Neuronal stem cell (in vitro differentiated cells): ENCODE results near the gene SPOCK2.

Experiments
- DNase-seq: peaks from one replicate; pipeline ENCODE4 v3.0.0-alpha.2; 2013; ENCODE audit warnings: low spot score
- H2AFZ ChIP-seq: one replicate; pipeline ENCODE4 v1.6.1; 2013; ENCODE audit warnings: mild to moderate bottlenecking, low read length, inconsistent platforms
- H2AK5ac ChIP-seq: 2 replicates; pipeline ENCODE4 v1.6.1; 2013; ENCODE audit warnings: low read depth, mild to moderate bottlenecking, inconsistent platforms, low read length, moderate library complexity, mixed read lengths
- H2BK120ac ChIP-seq: 2 replicates; pipeline ENCODE4 v1.6.1; 2013; ENCODE audit warnings: low read depth, mild to moderate bottlenecking, inconsistent platforms, low read length, moderate library complexity, mixed read lengths
- H2BK12ac ChIP-seq: one replicate; pipeline ENCODE4 v1.6.1; 2013; ENCODE audit warnings: low read length, inconsistent platforms
- H2BK15ac ChIP-seq: 2 replicates; pipeline ENCODE4 v1.6.1; 2013; ENCODE audit warnings: mild to moderate bottlenecking, low read length, inconsistent platforms, mixed read lengths
- H2BK5ac ChIP-seq: one replicate; pipeline ENCODE4 v1.6.1; 2013; ENCODE audit warnings: inconsistent platforms, mild to moderate bottlenecking, low read length, moderate library complexity
- H3K14ac ChIP-seq: one replicate; pipeline ENCODE4 v1.6.1; 2013; ENCODE audit warnings: low read length, inconsistent platforms
- H3K18ac ChIP-seq: 2 replicates; pipeline ENCODE4 v1.6.1; 2013; ENCODE audit warnings: low read length, inconsistent platforms
- H3K23ac ChIP-seq: 2 replicates; pipeline ENCODE4 v1.6.1; 2013; ENCODE audit warnings: low read depth, mild to moderate bottlenecking, mixed read lengths, low read length, inconsistent platforms; ENCODE audit not compliant: poor library complexity
- H3K27ac ChIP-seq: replicated peaks from 3 replicates; pipeline ENCODE4 v1.5.1; 2013; ENCODE audit warnings: low read length, inconsistent platforms
- H3K27me3 ChIP-seq, 3 experiments: 2 replicates each; pipeline ENCODE4 v1.6.1; 2013; ENCODE audit warnings: low read length in 3 of 3, mild to moderate bottlenecking in 2 of 3, inconsistent platforms in 1 of 3, low read depth in 1 of 3, mixed read lengths in 1 of 3, moderate library complexity in 1 of 3; ENCODE audit not compliant: control insufficient read depth in 3 of 3, insufficient read depth in 3 of 3
- H3K36me3 ChIP-seq, 2 donors: replicated peaks in 1 of 2; 2 replicates each; pipeline ENCODE4 v1.6.1; 2013; ENCODE audit warnings: low read length in 2 of 2; ENCODE audit not compliant: control insufficient read depth in 2 of 2, insufficient read depth in 2 of 2
- H3K4ac ChIP-seq: 2 replicates; pipeline ENCODE4 v1.6.1; 2013; ENCODE audit warnings: inconsistent platforms, mild to moderate bottlenecking, low read length, moderate library complexity
- H3K4me1 ChIP-seq, 2 donors: 1 replicate in 1 of 2; 2 replicates in 1 of 2; pipeline ENCODE4 v1.6.1; 2013; ENCODE audit warnings: low read length in 2 of 2, low read depth in 1 of 2; ENCODE audit not compliant: control insufficient read depth in 2 of 2, insufficient read depth in 1 of 2
- H3K4me2 ChIP-seq: one replicate; pipeline ENCODE4 v1.6.1; 2013; ENCODE audit warnings: mild to moderate bottlenecking, low read length, inconsistent platforms; ENCODE audit not compliant: insufficient read depth, poor library complexity, severe bottlenecking
- H3K4me3 ChIP-seq, 2 donors: 2 replicates each; pipeline ENCODE4 v1.5.1; 2013; ENCODE audit warnings: low read length in 2 of 2, mild to moderate bottlenecking in 2 of 2, inconsistent platforms in 1 of 2, moderate library complexity in 1 of 2
- H3K79me1 ChIP-seq: one replicate; pipeline ENCODE4 v1.6.1; 2013; ENCODE audit warnings: low read depth, mild to moderate bottlenecking, inconsistent platforms, low read length, moderate library complexity
- H3K9ac ChIP-seq: one replicate; pipeline ENCODE4 v1.6.1; 2013; ENCODE audit warnings: mild to moderate bottlenecking, low read depth, low read length, inconsistent platforms; ENCODE audit not compliant: poor library complexity
- H3K9me3 ChIP-seq, 2 donors: replicated peaks in 1 of 2; 2 replicates each; pipeline versions ENCODE3 to v1.6.1; 2013; ENCODE audit warnings: low read length in 2 of 2, mild to moderate bottlenecking in 2 of 2, inconsistent platforms in 1 of 2, low read depth in 1 of 2, mixed read lengths in 1 of 2, moderate library complexity in 1 of 2; ENCODE audit not compliant: control insufficient read depth in 2 of 2, insufficient read depth in 1 of 2
- H4K8ac ChIP-seq: one replicate; pipeline ENCODE4 v1.6.1; 2013; ENCODE audit warnings: low read depth, mild to moderate bottlenecking, inconsistent platforms, low read length, moderate library complexity
- H4K91ac ChIP-seq: one replicate; pipeline ENCODE4 v1.6.1; 2013; ENCODE audit warnings: low read length, low read depth, mild to moderate bottlenecking, inconsistent platforms; ENCODE audit not compliant: poor library complexity
- WGBS, 2 donors: extraction: QIAGEN DNeasy Blood & Tissue Kit; methylation state at CpG; one replicate each; pipeline ENCODE4 v1.1.7; 2013; ENCODE audit warnings: missing lambda C conversion rate in 2 of 2, mixed read lengths in 1 of 2; ENCODE audit not compliant: insufficient read length in 2 of 2, insufficient replicate concordance in 1 of 2; ENCODE audit errors: extremely low coverage in 2 of 2; 5-methylcytosine and 5-hydroxymethylcytosine counted together

Gene SPOCK2

DNA sequence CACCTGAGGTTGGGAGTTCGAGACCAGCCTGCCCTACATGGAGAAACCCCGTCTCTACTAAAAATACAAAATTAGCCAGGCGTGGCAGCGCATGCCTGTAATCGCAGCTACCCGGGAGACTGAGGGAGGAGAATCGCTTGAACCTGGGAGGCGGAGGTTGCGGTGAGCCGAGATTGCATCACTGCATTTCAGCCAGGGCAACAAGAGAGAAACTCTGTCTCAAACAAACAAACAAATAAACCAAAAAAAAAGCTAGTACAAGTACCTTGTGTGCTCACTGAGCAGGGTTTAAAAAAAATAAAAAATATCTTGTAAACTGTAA lies 11.2 kb upstream of the SPOCK2 start:
- Histone ChIP-seq H2BK15ac (no peak overlapping the region), H3K23ac (no peak overlapping the region), H3K4me2 (no peak overlapping the region), H3K18ac (no peak overlapping the region), H3K27ac (no peak overlapping the region), H3K9ac (no peak overlapping the region), H3K79me1 (no peaks in the 10 kb centered on the region), H2BK12ac (no peak overlapping the region), H2AK5ac (no peak overlapping the region), H3K14ac (no peak overlapping the region), H2BK120ac (no peak overlapping the region), H3K4me1 (peaks cover 0 to 5% of the 10 kb centered on the region in 2 donors), H3K4ac (no peak overlapping the region), H4K91ac (no peak overlapping the region), H3K4me3 (no peak overlapping the region), H2BK5ac (no peak overlapping the region), H4K8ac (no peak overlapping the region), H3K9me3 (no peaks in the 10 kb centered on the region), H3K27me3 (no peaks in the 10 kb centered on the region), H3K36me3 (peaks cover 3 to 37% of the 10 kb centered on the region in 2 donors), H2AFZ (no peak overlapping the region)
- no peak for DNase-seq
- WGBS, 2 donors: no CpG with 5 or more reads among the region's 10 CpGs

DNA sequence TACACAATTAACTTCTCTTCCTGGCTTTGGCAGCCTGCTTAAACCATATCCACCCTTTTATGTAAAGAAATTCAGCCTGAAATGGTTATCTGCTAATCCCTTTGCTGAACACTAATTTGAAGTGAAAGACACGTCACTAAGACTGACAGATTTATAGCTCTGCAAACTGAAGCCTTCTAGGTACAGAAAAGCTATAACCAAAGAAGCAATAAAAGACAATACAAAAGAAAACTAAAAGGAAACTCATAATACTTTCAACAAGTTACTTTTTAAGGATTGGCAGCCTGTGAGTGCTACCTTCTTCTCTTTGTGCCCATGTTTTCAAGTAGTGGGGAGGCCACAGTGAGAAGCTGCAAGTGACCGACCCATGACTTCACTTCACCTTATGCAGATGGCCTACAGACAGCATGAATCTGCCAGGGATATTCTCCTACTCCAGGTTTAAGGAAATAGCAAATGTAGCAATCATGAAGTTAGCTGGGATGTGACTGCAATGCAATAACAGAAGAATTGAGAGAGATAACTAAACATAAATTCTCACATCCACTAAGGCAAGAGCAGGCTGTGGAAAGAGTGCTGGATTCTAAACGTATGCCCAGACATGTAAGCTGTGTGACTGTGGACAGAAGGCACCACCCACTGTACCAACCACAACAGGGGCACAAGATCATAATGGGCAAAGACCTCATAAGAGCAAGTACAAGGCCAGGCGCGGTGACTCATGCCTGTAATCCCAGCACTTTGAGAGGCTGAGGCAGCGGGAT lies 10.7 kb upstream of the SPOCK2 start:
- Histone ChIP-seq H2BK120ac (no peak overlapping the region), H2BK15ac (no peak overlapping the region), H4K91ac (no peak overlapping the region), H3K23ac (no peak overlapping the region), H3K4me3 (no peak overlapping the region), H3K14ac (no peak overlapping the region), H3K9ac (no peak overlapping the region), H3K79me1 (no peaks in the 10 kb centered on the region), H3K18ac (no peak overlapping the region), H3K4me2 (no peak overlapping the region), H3K4ac (no peak overlapping the region), H2BK12ac (no peak overlapping the region), H2BK5ac (no peak overlapping the region), H3K27me3 (no peaks in the 10 kb centered on the region), H3K27ac (no peak overlapping the region), H4K8ac (no peak overlapping the region), H3K4me1 (peaks cover 0 to 5% of the 10 kb centered on the region in 2 donors), H2AK5ac (no peak overlapping the region), H3K36me3 (peaks cover 3 to 37% of the 10 kb centered on the region in 2 donors), H3K9me3 (no peaks in the 10 kb centered on the region), H2AFZ (no peak overlapping the region)
- no peak for DNase-seq
- no CpG with 5 or more reads among the region's 6 CpGs for WGBS, 2 donors

DNA sequence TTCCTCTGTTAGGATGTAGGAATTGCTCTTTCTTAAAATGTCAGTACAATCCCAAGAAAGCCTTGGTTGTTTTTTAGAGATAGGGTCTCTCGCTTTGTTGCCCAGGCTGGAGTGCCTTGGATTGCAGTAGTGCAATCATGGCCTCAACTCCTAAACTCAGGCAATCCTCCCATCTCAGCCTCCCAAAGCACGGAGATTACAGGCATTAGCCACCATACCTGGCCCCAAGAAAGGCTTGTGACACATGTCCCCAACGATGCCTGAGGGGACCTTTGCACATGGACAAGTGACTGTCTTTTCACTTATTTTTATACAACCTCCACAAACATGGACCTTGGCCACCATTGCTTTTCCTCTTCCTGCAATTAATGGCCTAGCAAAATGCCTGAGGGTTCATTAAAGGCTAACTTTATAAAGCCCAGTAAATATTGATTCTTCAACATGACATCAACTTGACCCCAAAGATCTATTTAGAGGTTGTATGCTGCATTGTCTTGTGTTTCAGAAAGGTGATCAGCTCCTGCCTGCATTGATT lies 10.0 kb upstream of the SPOCK2 start:
- H2BK12ac ChIP-seq: no peak overlapping the region
- no peak overlapping the region for H2AFZ ChIP-seq
- DNase-seq: no peak
- no peak overlapping the region for H3K23ac ChIP-seq
- H2BK5ac ChIP-seq: no peak overlapping the region
- H2BK15ac ChIP-seq: no peak overlapping the region
- WGBS, 2 donors: no CpG with 5 or more reads among the region's 3 CpGs
- H3K79me1 ChIP-seq: no peaks in the 10 kb centered on the region
- H3K27ac ChIP-seq: no peak overlapping the region
- no peak overlapping the region for H3K14ac ChIP-seq
- no peak overlapping the region for H2AK5ac ChIP-seq
- H4K8ac ChIP-seq: no peak overlapping the region
- H4K91ac ChIP-seq: no peak overlapping the region
- H2BK120ac ChIP-seq: no peak overlapping the region
- H3K18ac ChIP-seq: no peak overlapping the region
- no peaks in the 10 kb centered on the region for H3K27me3 ChIP-seq
- H3K4me3 ChIP-seq: no peak overlapping the region
- no peaks in the 10 kb centered on the region for H3K9me3 ChIP-seq
- H3K9ac ChIP-seq: no peak overlapping the region
- H3K36me3 ChIP-seq: peaks cover 3 to 37% of the 10 kb centered on the region in 2 donors
- H3K4me1 ChIP-seq: peaks cover 0 to 5% of the 10 kb centered on the region in 2 donors
- no peak overlapping the region for H3K4me2 ChIP-seq
- no peak overlapping the region for H3K4ac ChIP-seq

DNA sequence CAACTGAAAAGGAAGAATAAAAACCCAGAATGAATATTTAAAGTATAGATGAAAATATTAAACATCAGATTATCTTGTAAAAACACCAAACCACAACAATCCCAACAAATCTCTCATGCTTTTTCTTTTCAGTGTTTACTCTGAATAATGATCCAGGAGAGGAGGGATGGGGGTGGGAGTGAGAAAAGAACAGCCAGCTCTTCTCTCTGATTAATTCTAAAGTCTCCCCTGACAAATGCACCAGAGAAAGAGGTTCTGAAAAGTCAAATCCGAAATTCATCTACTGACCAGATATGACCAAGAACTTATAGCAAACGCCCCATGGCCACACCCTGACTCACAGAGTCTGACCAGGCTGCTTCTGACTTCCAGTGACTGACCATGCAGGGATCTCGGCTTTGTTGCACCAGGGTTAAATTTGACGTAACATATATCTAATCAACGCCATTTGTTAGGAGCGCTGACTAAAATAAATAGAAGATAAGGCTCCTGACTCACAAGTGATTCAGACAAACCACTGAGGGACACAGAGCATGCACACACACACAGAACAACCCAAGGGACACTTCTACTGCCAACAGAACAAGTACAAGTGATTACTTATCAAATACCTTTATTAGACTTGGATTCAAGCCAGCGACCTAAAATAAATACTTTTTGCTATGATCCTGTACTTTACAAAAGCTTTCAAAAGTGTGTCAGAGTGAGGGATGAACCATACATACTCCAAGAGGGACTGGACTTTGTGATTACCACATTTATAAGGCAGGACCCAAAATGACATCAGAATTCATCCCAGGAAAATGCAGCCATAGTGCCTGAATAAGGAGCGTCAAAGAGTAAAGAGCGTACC lies 9.3 kb upstream of the SPOCK2 start:
- Histone ChIP-seq H3K4me2 (no peak overlapping the region), H3K18ac (no peak overlapping the region), H2BK120ac (no peak overlapping the region), H3K27ac (no peak overlapping the region), H2BK15ac (no peak overlapping the region), H3K4me3 (no peak overlapping the region), H3K23ac (no peak overlapping the region), H4K8ac (no peak overlapping the region), H3K14ac (no peak overlapping the region), H3K36me3 (peaks cover 3 to 37% of the 10 kb centered on the region in 2 donors), H4K91ac (no peak overlapping the region), H2BK5ac (no peak overlapping the region), H3K79me1 (no peaks in the 10 kb centered on the region), H3K4me1 (peaks cover 0 to 5% of the 10 kb centered on the region in 2 donors), H3K27me3 (no peaks in the 10 kb centered on the region), H2BK12ac (no peak overlapping the region), H2AFZ (no peak overlapping the region), H3K9me3 (no peaks in the 10 kb centered on the region), H2AK5ac (no peak overlapping the region), H3K4ac (no peak overlapping the region), H3K9ac (no peak overlapping the region)
- DNase-seq: no peak
- no CpG with 5 or more reads among the region's 9 CpGs for WGBS, 2 donors
